Measurements from ENCODE around the gene FBXL20.
"Not testable (repeated sequence)": the region's sequence is repeated elsewhere in the genome, so short reads cannot be mapped to it uniquely, and the experiment has no call there.

DNA sequence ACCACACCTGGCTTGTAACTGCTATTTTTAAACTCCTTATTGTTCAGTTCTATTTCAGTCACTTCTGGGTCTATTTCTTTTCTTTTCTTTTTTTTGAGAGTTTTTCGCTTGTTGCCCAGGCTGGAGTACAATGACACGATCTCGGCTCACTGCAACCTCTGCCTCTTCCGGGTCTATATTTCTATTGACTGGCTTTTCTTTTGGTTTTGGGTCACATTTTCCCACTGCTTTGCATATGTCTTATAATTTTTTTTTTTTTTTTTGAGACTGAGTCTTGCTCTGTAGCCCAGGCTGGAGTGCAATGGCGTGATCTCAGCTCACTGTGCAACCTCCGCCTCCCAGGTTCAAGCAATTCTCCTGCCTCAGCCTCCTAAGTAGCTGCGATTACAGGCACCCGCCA, 108.9 kb downstream of the FBXL20 start:
- TF ChIP-seq, protein P1, sequence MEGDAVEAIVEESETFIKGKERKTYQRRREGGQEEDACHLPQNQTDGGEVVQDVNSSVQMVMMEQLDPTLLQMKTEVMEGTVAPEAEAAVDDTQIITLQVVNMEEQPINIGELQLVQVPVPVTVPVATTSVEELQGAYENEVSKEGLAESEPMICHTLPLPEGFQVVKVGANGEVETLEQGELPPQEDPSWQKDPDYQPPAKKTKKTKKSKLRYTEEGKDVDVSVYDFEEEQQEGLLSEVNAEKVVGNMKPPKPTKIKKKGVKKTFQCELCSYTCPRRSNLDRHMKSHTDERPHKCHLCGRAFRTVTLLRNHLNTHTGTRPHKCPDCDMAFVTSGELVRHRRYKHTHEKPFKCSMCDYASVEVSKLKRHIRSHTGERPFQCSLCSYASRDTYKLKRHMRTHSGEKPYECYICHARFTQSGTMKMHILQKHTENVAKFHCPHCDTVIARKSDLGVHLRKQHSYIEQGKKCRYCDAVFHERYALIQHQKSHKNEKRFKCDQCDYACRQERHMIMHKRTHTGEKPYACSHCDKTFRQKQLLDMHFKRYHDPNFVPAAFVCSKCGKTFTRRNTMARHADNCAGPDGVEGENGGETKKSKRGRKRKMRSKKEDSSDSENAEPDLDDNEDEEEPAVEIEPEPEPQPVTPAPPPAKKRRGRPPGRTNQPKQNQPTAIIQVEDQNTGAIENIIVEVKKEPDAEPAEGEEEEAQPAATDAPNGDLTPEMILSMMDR (IDR thresholded peaks at IDR 0.05; ENCODE audit: low read length), result not testable (repeated sequence)
- not testable (repeated sequence) for TF ChIP-seq EZH2 (IDR thresholded peaks at IDR 0.05; ENCODE audit: borderline replicate concordance, low read length)

All from OCI-LY1 (cell line).